ENCODE data around the gene LCORL. TPM values are rescaled to one million over a fixed set of nuclear protein-coding genes. Genes with fewer than 3 reads are reported as not detected.

Gene LCORL
- total RNA-seq, 2 experiments from 2014 or later: 31.4 to 37.4 TPM

DNA sequence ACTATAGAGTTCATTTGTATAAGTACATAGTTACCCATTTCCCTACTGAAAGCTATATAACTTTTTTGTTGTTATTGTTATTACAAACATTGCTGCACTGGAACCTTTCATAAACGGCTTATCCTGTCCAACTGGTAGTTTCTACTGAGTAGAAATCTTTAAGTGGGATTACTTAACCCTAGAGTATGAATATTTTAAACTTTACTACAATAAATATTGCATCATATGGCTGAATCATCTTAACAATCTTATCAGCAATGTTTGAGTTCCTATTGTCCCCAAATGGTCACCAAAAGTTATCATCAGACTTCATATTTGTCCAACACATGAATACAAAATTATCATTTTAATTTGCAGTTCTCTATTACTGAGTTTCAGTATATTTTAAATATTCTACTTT, 40.5 kb downstream of the LCORL start:
- peaks cover 2% of the 10 kb centered on the region; the same call in 1 of the 2 replicates for H4K20me1 ChIP-seq (ENCODE audit: insufficient read depth, low read length)
- DNase-seq (ENCODE audit: low spot score): no peak
- H3K9me3 ChIP-seq (ENCODE audit: low read length): peaks cover 19% of the 10 kb centered on the region
- CTCF ChIA-PET (ENCODE audit: unreplicated experiment): no interaction called here
- no peaks in the 10 kb centered on the region for H3K4me1 ChIP-seq (ENCODE audit: insufficient read depth, low read length, poor library complexity, severe bottlenecking)
- no peak overlapping the region for H3K27ac ChIP-seq (ENCODE audit: low read depth, low read length, poor library complexity, severe bottlenecking)
- H3K4me2 ChIP-seq (ENCODE audit: low read length): no peak overlapping the region
- intact Hi-C loops (cut with micrococcal nuclease; ENCODE audit: unreplicated experiment): no loop called here
- BruUV-seq (replicated peaks): no TSS peak
- no peak for TF ChIP-seq EZH2phosphoT487 (IDR thresholded peaks at IDR 0.05; ENCODE audit: borderline replicate concordance, low read depth, low read length)
- TF ChIP-seq, protein P1, sequence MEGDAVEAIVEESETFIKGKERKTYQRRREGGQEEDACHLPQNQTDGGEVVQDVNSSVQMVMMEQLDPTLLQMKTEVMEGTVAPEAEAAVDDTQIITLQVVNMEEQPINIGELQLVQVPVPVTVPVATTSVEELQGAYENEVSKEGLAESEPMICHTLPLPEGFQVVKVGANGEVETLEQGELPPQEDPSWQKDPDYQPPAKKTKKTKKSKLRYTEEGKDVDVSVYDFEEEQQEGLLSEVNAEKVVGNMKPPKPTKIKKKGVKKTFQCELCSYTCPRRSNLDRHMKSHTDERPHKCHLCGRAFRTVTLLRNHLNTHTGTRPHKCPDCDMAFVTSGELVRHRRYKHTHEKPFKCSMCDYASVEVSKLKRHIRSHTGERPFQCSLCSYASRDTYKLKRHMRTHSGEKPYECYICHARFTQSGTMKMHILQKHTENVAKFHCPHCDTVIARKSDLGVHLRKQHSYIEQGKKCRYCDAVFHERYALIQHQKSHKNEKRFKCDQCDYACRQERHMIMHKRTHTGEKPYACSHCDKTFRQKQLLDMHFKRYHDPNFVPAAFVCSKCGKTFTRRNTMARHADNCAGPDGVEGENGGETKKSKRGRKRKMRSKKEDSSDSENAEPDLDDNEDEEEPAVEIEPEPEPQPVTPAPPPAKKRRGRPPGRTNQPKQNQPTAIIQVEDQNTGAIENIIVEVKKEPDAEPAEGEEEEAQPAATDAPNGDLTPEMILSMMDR (conservative IDR thresholded peaks at IDR 0.05; ENCODE audit: low read length): no peak
- H3K4me3 ChIP-seq (ENCODE audit: low read depth, low read length, poor library complexity, severe bottlenecking): no peak overlapping the region
- no peaks in the 10 kb centered on the region for H3K9me2 ChIP-seq (ENCODE audit: insufficient read depth, low read length)
- H2AFZ ChIP-seq (ENCODE audit: low read length): no peak overlapping the region
- POLR2A ChIA-PET: no interaction called here
- H3K36me3 ChIP-seq (ENCODE audit: insufficient read depth, low read length): peaks cover 8% of the 10 kb centered on the region; the same call in 1 of the 2 replicates
- H3K79me2 ChIP-seq (ENCODE audit: insufficient read depth, low read depth, low read length): peaks cover 37% of the 10 kb centered on the region; the same call in 1 of the 2 replicates

GRCh38 chr4:17968721-17969120, 52.8 kb downstream of the LCORL start:
- CTCF ChIA-PET (ENCODE audit: unreplicated experiment): no interaction called here
- no TSS peak for BruUV-seq (replicated peaks)
- no peaks in the 10 kb centered on the region for H3K9me3 ChIP-seq (ENCODE audit: low read length)

GRCh38 chr4:17967078-17967477, 54.5 kb downstream of the LCORL start:
- CTCF ChIA-PET (ENCODE audit: unreplicated experiment): no interaction called here

More at GRCh38 chr4:17968721-17969120, 52.8 kb downstream of the LCORL start:
- H2AFZ ChIP-seq (ENCODE audit: low read length): no peak overlapping the region
- no peaks in the 10 kb centered on the region for H3K9me2 ChIP-seq (ENCODE audit: insufficient read depth, low read length)
- no peaks in the 10 kb centered on the region for H4K20me1 ChIP-seq (ENCODE audit: insufficient read depth, low read length)
- intact Hi-C loops (cut with micrococcal nuclease; ENCODE audit: unreplicated experiment): no loop called here
- no peaks in the 10 kb centered on the region for H3K4me1 ChIP-seq (ENCODE audit: insufficient read depth, low read length, poor library complexity, severe bottlenecking)
- peaks cover 8% of the 10 kb centered on the region; the same call in 1 of the 2 replicates for H3K36me3 ChIP-seq (ENCODE audit: insufficient read depth, low read length)
- no peak overlapping the region for H3K4me3 ChIP-seq (ENCODE audit: low read depth, low read length, poor library complexity, severe bottlenecking)
- no peak overlapping the region for H3K4me2 ChIP-seq (ENCODE audit: low read length)
- POLR2A ChIA-PET: no interaction called here
- peaks cover 60% of the 10 kb centered on the region for H3K79me2 ChIP-seq (ENCODE audit: insufficient read depth, low read depth, low read length)
- H3K27ac ChIP-seq (ENCODE audit: low read depth, low read length, poor library complexity, severe bottlenecking): no peak overlapping the region
- TF ChIP-seq, protein P1 (conservative IDR thresholded peaks at IDR 0.05; ENCODE audit: low read length): no peak
- TF ChIP-seq EZH2phosphoT487 (IDR thresholded peaks at IDR 0.05; ENCODE audit: borderline replicate concordance, low read depth, low read length): no peak
- no peak for DNase-seq (ENCODE audit: low spot score)

More at GRCh38 chr4:17967078-17967477, 54.5 kb downstream of the LCORL start:
- no peak overlapping the region for H3K27ac ChIP-seq (ENCODE audit: low read depth, low read length, poor library complexity, severe bottlenecking)
- no peak for DNase-seq (ENCODE audit: low spot score)
- peaks cover 57% of the 10 kb centered on the region for H3K79me2 ChIP-seq (ENCODE audit: insufficient read depth, low read depth, low read length)
- peaks cover 19% of the 10 kb centered on the region for H3K36me3 ChIP-seq (ENCODE audit: insufficient read depth, low read length)
- TF ChIP-seq, protein P1 (conservative IDR thresholded peaks at IDR 0.05; ENCODE audit: low read length): no peak
- no peak for TF ChIP-seq EZH2phosphoT487 (IDR thresholded peaks at IDR 0.05; ENCODE audit: borderline replicate concordance, low read depth, low read length)
- no peak overlapping the region for H3K4me3 ChIP-seq (ENCODE audit: low read depth, low read length, poor library complexity, severe bottlenecking)
- no peak overlapping the region for H3K4me2 ChIP-seq (ENCODE audit: low read length)
- intact Hi-C loops (cut with micrococcal nuclease; ENCODE audit: unreplicated experiment): no loop called here
- H2AFZ ChIP-seq (ENCODE audit: low read length): no peak overlapping the region
- H4K20me1 ChIP-seq (ENCODE audit: insufficient read depth, low read length): no peaks in the 10 kb centered on the region
- no TSS peak for BruUV-seq (replicated peaks)
- H3K4me1 ChIP-seq (ENCODE audit: insufficient read depth, low read length, poor library complexity, severe bottlenecking): no peaks in the 10 kb centered on the region
- H3K9me3 ChIP-seq (ENCODE audit: low read length): no peaks in the 10 kb centered on the region
- POLR2A ChIA-PET: no interaction called here
- no peaks in the 10 kb centered on the region for H3K9me2 ChIP-seq (ENCODE audit: insufficient read depth, low read length)

Data from OCI-LY7 (cell line).